Raji (cell line): ENCODE data around the gene ZBTB42.
A peak's percentile ranks its signal among the peaks of the same experiment; 100 is the strongest.

Experiments
- POLR2A ChIP-seq: IDR thresholded peaks from 2 replicates; pipeline ENCODE4 v1.6.1; 2011; ENCODE audit warnings: low read depth, low read length, control low read depth; ENCODE audit not compliant: insufficient read depth

ZBTB42 gene

DNA sequence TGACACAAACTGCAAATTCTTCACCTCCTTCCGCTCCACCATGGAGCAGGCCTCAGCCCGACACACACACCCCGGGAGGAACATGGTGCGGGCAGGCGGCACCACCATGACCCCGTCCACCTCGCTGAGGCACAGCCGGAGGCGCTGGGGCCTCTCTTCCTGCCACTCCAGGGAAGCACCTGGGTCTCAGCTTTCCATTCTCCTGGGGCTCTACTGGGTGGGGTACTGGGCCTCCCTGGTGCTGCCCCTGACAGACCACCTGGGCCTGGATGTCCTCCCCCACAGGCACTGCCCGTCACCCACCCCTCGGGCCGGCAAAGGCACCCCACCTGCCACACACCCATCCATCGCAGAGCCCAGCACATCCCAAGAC lies 15.2 kb upstream of the ZBTB42 start:
- no peak for TF ChIP-seq POLR2A

DNA sequence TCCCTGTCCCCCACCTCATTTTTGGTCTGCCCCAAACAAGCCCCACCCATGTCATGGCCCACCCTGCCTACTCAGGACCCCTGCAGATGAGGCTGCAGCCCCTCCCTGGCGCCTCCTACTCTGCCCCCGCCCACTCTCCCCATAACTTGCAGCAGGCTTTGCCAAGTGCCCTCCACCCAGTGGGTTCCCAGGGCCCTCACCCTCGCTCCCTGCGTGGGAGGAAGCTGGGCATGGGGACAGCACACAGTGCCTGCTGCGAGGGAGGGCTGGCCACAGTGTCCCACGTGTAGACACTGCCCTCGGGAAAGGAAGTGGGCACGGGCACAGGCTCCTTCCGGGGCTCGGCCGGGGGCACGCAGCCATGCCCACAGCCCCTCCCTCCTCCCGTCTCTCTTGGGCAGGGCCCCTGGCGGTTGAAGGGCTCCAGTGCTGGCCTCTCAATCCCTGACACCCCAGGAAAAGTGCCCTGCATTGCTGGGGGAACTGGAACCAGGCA lies 14.8 kb upstream of the ZBTB42 start:
- TF ChIP-seq POLR2A: no peak

- no peak for TF ChIP-seq POLR2A
Measured at GRCh38 chr14:104786726-104787675, 13.9 kb upstream of the ZBTB42 start.

- no peak for TF ChIP-seq POLR2A
Measured at GRCh38 chr14:104787736-104788135, 13.2 kb upstream of the ZBTB42 start.

DNA sequence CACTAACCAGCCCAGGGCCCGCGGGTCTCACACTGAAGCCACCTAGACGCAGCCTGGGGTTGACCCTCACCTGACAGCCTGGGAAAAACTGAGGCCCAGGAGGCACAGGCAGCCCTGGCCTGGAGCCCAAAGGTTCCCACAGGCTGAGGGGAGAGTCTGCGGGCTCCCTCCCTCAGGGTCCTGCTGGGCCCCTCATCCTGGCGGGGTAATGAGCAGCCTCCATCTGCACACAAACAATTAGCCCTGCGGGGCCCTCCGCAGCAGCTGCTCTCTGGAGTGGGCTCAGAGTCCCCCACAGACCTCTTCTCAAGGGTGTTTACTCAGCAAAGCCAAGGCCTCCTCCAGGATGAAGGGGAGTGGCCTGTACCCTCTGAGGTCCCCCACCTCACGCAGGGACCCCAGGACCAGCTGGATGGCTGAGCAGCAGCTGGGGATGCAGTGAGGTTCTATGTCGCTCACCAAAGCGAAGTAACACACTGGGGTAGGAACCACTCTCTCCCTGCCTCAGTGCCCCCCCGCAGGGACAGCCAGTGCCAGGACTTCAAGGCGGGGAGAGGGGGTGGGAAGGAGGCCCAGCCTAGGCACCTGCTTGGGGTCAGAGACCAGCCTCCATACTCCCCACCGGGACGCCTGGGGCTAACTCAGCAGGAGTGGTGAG lies 12.6 kb upstream of the ZBTB42 start:
- no peak for TF ChIP-seq POLR2A

GRCh38 chr14:104788873-104789663 lies 11.8 kb upstream of the ZBTB42 start:
- no peak for TF ChIP-seq POLR2A

DNA sequence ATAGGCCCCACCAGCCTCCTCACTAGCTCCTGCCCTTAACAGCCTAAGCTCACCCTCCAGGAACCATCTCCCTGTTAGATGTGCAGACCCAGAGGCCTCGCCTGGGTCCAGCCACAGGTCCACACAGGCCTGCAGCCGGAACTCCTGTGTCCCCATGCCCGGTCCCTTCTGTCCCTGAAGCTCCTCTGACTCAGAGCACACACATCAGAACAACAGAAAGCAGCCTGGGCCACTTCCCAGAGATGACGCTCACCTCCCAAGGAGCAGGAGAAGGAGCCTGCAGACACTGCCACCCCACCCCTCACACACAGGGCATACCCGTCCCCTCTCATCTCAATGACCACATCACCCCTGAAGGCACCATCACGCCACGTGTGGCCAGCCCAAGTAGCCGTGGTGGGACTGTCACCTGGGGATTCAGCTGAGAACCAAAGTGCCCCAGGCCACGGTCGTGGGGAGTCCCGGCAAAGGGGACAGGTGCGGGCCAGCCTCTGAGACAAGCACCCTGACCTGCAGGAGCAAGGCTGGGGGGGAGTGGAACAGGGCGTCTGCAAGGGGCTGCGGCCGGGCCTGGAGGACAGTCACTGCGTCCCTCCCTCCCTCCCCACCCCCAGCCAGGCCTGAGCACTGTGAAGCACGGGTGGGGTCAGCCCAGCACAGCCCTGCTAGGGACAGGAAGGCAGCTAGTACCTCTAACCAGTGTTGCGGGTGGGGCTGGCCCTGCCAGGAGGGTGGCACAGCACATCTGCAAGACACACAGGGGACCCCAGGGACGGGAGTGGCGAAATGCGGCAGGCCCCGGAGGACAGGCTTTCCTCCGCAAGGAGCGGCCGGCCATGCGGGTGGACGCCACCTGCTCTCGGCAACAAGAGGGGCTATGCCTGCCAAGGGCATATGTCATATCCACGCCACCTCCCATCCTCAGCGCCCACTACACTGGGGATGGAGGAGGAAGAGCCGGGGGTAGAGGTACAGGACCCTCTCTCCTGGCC lies 10.9 kb upstream of the ZBTB42 start:
- no peak for TF ChIP-seq POLR2A

DNA sequence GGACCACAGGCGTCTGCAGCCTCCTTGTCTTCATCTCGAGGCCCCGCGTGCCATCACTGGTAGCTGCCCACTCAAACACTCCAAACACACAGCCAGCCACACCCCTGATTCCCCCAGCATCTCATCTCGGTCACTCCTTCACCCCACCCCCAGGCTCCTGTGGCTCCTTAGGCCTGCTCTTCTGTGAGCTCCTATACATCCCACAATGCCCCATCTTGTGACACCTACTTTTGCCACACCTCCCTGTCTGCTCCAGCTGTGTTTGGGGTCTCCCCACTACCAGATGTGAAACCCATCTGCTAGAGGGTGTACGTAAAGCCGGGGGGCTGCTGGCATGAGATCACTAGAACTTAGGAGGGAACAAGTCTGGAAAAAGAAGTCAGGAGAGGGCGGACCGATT lies 9.5 kb upstream of the ZBTB42 start:
- TF ChIP-seq POLR2A: no peak

DNA sequence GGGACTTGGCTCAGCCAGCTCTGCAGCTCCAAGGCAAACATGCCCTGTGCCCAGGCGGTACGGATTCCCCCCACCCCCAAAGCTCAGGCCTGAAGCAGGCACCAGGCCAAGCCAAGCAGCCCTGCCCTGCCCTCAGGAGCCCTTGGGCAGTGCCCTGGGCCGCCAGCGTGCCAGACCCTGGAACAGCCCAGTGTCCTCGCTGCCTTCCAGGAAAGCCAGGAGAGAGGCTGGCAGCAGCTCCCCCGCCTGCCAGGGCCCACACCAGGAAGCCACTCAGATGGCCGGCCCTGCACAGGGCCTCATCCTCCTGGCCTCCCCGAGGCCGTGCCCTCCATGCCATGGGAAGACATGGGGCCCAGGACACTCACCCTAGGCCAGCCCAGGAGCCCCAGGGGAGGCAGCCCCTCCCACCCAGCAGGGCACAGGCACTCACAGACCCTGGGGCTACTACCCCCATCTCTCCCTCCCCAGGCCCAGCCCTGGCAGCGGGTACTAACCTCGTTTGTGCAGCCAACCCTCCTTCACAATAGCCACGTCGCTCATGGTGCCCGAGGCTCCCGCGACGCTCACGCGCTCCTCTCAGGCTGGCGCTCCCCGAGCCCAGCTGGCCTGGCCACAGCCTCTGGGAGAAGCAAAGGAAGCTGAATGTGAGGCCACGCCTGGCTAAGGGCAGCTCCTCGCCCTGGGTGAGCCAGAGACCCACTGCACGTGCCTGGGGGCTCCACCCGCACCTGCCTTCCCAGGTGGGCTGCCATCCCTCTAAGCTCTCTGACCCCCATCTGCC lies 8.6 kb upstream of the ZBTB42 start:
- no peak for TF ChIP-seq POLR2A

GRCh38 chr14:104792945-104793702 lies 7.8 kb upstream of the ZBTB42 start:
- TF ChIP-seq POLR2A: no peak

GRCh38 chr14:104793703-104793959 lies 7.3 kb upstream of the ZBTB42 start:
- TF ChIP-seq POLR2A: no peak

GRCh38 chr14:104794099-104794498 lies 6.8 kb upstream of the ZBTB42 start:
- TF ChIP-seq POLR2A: no peak; the same call in 1 of the 2 replicates

GRCh38 chr14:104794631-104794992 lies 6.3 kb upstream of the ZBTB42 start:
- no peak; the same call in 1 of the 2 replicates for TF ChIP-seq POLR2A

DNA sequence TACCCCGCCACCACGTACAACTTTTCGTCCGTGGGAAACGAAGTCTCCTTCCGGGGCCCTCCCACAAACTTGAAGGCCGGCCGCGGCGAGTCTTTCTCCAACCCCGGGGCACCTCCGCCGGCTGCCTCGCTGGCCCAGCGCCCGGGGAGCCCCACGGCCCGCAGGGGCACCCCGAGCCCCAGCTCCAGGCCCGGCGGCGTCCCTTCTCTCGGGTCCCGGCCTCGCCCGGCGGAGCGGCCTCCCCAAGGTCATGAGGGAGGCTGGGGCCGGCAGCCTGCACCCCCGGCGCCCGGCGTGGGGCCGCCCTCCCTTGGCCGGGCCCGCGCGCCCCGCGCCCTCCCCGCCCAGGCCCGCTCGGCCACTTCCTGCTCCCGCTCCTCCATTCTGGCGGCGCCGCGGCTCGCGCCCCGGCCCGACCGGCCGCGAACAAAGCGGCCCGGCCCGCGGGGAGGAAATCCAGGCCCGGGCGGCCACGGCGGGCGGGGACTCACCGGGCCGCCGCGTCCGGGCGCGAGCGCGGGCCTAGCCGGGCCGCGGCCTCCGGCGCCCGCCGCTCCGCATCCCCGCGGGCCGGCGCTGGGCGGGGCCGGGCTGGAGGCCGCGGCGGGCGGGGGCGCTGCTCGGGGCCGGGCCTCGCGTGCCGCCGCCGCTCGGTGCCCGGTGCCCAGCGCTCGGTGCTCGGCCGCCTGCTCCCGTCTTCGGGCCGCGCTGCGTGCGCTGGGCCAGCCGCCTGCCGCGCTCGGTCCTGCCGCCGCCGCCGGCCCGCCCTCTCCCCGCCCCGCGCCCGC lies 5.7 kb upstream of the ZBTB42 start, which contains the start of gene AKT1:
TSS of gene AKT1 (minus strand) at position 756 of the 788 bp plus-strand sequence. CDS start 3,105 bp downstream, outside the sequence.
- TF ChIP-seq POLR2A: 0 out of 2 replicates have a peak, but pooled peaks have one; percentile 26
